Measurements from ENCODE around the gene CEACAM7. TPM values are rescaled to one million over a fixed set of nuclear protein-coding genes. Genes with fewer than 3 reads are reported as not detected.
A peak's percentile ranks its signal among the peaks of the same experiment; 100 is the strongest.

Gene CEACAM7
- total RNA-seq, 1 experiment from 2014 or later, result not detected

DNA sequence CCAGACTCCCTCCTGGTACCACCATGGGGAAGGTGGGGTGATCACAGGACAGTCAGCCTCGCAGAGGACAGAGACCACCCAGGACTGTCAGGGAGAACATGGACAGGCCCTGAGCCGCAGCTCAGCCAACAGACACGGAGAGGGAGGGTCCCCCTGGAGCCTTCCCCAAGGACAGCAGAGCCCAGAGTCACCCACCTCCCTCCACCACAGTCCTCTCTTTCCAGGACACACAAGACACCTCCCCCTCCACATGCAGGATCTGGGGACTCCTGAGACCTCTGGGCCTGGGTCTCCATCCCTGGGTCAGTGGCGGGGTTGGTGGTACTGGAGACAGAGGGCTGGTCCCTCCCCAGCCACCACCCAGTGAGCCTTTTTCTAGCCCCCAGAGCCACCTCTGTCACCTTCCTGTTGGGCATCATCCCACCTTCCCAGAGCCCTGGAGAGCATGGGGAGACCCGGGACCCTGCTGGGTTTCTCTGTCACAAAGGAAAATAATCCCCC lies 19.9 kb upstream of the CEACAM7 start (continued):
- TF ChIP-seq, protein P1, sequence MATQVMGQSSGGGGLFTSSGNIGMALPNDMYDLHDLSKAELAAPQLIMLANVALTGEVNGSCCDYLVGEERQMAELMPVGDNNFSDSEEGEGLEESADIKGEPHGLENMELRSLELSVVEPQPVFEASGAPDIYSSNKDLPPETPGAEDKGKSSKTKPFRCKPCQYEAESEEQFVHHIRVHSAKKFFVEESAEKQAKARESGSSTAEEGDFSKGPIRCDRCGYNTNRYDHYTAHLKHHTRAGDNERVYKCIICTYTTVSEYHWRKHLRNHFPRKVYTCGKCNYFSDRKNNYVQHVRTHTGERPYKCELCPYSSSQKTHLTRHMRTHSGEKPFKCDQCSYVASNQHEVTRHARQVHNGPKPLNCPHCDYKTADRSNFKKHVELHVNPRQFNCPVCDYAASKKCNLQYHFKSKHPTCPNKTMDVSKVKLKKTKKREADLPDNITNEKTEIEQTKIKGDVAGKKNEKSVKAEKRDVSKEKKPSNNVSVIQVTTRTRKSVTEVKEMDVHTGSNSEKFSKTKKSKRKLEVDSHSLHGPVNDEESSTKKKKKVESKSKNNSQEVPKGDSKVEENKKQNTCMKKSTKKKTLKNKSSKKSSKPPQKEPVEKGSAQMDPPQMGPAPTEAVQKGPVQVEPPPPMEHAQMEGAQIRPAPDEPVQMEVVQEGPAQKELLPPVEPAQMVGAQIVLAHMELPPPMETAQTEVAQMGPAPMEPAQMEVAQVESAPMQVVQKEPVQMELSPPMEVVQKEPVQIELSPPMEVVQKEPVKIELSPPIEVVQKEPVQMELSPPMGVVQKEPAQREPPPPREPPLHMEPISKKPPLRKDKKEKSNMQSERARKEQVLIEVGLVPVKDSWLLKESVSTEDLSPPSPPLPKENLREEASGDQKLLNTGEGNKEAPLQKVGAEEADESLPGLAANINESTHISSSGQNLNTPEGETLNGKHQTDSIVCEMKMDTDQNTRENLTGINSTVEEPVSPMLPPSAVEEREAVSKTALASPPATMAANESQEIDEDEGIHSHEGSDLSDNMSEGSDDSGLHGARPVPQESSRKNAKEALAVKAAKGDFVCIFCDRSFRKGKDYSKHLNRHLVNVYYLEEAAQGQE (IDR thresholded peaks at IDR 0.05; ENCODE audit: low read depth), result no peak
- TF ChIP-seq RAD21 (IDR thresholded peaks at IDR 0.05; ENCODE audit: low read depth), result no peak
- TF ChIP-seq POLR2AphosphoS5 (IDR thresholded peaks at IDR 0.05; ENCODE audit: low read depth, low read length), result no peak

DNA sequence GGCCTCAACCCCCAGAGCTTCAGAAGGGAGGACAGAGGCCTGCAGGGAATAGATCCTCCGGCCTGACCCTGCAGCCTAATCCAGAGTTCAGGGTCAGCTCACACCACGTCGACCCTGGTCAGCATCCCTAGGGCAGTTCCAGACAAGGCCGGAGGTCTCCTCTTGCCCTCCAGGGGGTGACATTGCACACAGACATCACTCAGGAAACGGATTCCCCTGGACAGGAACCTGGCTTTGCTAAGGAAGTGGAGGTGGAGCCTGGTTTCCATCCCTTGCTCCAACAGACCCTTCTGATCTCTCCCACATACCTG lies 19.4 kb upstream of the CEACAM7 start:
- Histone ChIP-seq H3K9ac (ENCODE audit: low read length) (no peak overlapping the region), H2AFZ (ENCODE audit: low read depth, low read length, poor library complexity, severe bottlenecking) (no peak overlapping the region), H3K4me3 (replicated peaks in 1 of 2; ENCODE audit: low read depth in 1 of 2, low read length in 2 of 2) (no peak overlapping the region), H3K4me2 (ENCODE audit: low read length) (no peak overlapping the region), H3K4me1 (ENCODE audit: control insufficient read depth in 1 of 2, insufficient read depth in 2 of 2, low read length in 2 of 2) (peaks cover 0 to 4% of the 10 kb centered on the region in 2 experiments; a peak in 1 of 4 replicates), H3K79me2 (ENCODE audit: insufficient read depth, low read length) (no peaks in the 10 kb centered on the region), H3K27me3 (ENCODE audit: insufficient read depth, low read length) (peaks cover 48% of the 10 kb centered on the region), H4K20me1 (ENCODE audit: insufficient read depth) (no peaks in the 10 kb centered on the region), H3K9me2 (ENCODE audit: insufficient read depth) (no peaks in the 10 kb centered on the region), H3K36me3 (ENCODE audit: control insufficient read depth in 1 of 2, insufficient read depth in 2 of 2, low read length in 2 of 2) (no peaks in the 10 kb centered on the region), H3K9me3 (ENCODE audit: control insufficient read depth in 1 of 2, insufficient read depth in 1 of 2, low read depth in 1 of 2, low read length in 2 of 2) (no peaks in the 10 kb centered on the region), H3K27ac (ENCODE audit: low read depth, low read length) (no peak overlapping the region)
- RAD21 ChIA-PET (ENCODE audit: low non-redundant PET in 1 of 2, low total read pairs in 2 of 2, uncharacterized antibody in 2 of 2, unreplicated experiment in 2 of 2), result no interaction called here
- ATAC-seq, result peak; percentile 45
- intact Hi-C loops (cut with micrococcal nuclease), result loop anchor here (1.0 to 10.0 kb wide), 4 partner anchors 39 to 247 kb away; partner anchors contain the start of gene RABAC1
- POLR2A ChIA-PET, result no interaction called here
- DNase-seq (ENCODE audit: low read depth, low spot score), result no peak
- no TSS peak for BruUV-seq (replicated peaks)
- CTCF ChIA-PET, result interaction anchor here (0.7 to 2.6 kb wide), 39 partner anchors 9 to 514 kb away, joined by 3 to 41 read pairs (median 5); partner anchors contain the start of gene CEACAM7
- TF ChIP-seq EGR1 (IDR thresholded peaks at IDR 0.05; ENCODE audit: low read depth) (no peak), ELF1 (IDR thresholded peaks at IDR 0.05; ENCODE audit: borderline replicate concordance, low read depth) (no peak), SP1 (IDR thresholded peaks at IDR 0.05; ENCODE audit: low read depth) (no peak), POLR2AphosphoS5 (IDR thresholded peaks at IDR 0.05; ENCODE audit: low read depth, low read length) (no peak), RAD21 (IDR thresholded peaks at IDR 0.05; ENCODE audit: low read depth) (0 out of 2 replicates have a peak, but pooled peaks have one; percentile 11), EZH2 (IDR thresholded peaks at IDR 0.05) (no peak), TCF7L2 (IDR thresholded peaks at IDR 0.05; ENCODE audit: borderline replicate concordance, extremely low read depth, insufficient read depth, insufficient read length) (no peak), ZFX (IDR thresholded peaks at IDR 0.05) (no peak), SRF (IDR thresholded peaks at IDR 0.05; ENCODE audit: low read depth) (no peak), SIN3A (IDR thresholded peaks at IDR 0.05; ENCODE audit: low read depth) (no peak), CEBPB (IDR thresholded peaks at IDR 0.05; ENCODE audit: low read depth) (no peak)
- TF ChIP-seq, protein P1 (IDR thresholded peaks at IDR 0.05; ENCODE audit: low read depth), result no peak
- TF ChIP-seq, protein P2, sequence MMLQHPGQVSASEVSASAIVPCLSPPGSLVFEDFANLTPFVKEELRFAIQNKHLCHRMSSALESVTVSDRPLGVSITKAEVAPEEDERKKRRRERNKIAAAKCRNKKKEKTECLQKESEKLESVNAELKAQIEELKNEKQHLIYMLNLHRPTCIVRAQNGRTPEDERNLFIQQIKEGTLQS (IDR thresholded peaks at IDR 0.05), result no peak
- TF ChIP-seq, protein P3, sequence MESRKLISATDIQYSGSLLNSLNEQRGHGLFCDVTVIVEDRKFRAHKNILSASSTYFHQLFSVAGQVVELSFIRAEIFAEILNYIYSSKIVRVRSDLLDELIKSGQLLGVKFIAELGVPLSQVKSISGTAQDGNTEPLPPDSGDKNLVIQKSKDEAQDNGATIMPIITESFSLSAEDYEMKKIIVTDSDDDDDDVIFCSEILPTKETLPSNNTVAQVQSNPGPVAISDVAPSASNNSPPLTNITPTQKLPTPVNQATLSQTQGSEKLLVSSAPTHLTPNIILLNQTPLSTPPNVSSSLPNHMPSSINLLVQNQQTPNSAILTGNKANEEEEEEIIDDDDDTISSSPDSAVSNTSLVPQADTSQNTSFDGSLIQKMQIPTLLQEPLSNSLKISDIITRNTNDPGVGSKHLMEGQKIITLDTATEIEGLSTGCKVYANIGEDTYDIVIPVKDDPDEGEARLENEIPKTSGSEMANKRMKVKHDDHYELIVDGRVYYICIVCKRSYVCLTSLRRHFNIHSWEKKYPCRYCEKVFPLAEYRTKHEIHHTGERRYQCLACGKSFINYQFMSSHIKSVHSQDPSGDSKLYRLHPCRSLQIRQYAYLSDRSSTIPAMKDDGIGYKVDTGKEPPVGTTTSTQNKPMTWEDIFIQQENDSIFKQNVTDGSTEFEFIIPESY (IDR thresholded peaks at IDR 0.05; ENCODE audit: extremely low read depth, insufficient replicate concordance, low read length), result no peak
